Measurements from ENCODE around the gene KREMEN2. TPM values are rescaled to one million over a fixed set of nuclear protein-coding genes. Genes with fewer than 3 reads are reported as not detected.

Gene KREMEN2
- total and polyA plus RNA-seq, 2 of the 13 experiments (the other 11 are each of a cell fraction or from before 2014, with no cell fraction given): 0.48 to 1.2 TPM

- CTCF ChIA-PET (ENCODE audit: low intra/inter-chr PET ratio, low total read pairs): no interaction called here
- ATAC-seq (no peak), DNase-seq (ENCODE audit: low spot score) (no peak), FAIRE-seq (no peak)
- Histone ChIP-seq H3K36me3 (replicated peaks in 1 of 2; ENCODE audit: control insufficient read depth in 1 of 2, insufficient read depth in 2 of 2, low read length in 2 of 2) (no peaks in the 10 kb centered on the region), H3K4me1 (ENCODE audit: insufficient read depth, low read length) (peaks cover 15% of the 10 kb centered on the region), H3K4me3 (replicated peaks in 1 of 3; ENCODE audit: insufficient read depth in 1 of 3, low read depth in 2 of 3, low read length in 3 of 3) (no peak overlapping the region), H3K79me2 (ENCODE audit: insufficient read depth, low read length) (no peaks in the 10 kb centered on the region), H3K27ac (ENCODE audit: extremely low read length, insufficient read depth, low read length) (no peak overlapping the region), H3K4me2 (ENCODE audit: low read depth, low read length) (no peak overlapping the region), H4K20me1 (ENCODE audit: insufficient read depth, low read length) (no peaks in the 10 kb centered on the region), H2AFZ (ENCODE audit: low read length) (no peak overlapping the region), H3K9me3 (ENCODE audit: low read length) (no peaks in the 10 kb centered on the region), H3K27me3 (ENCODE audit: control insufficient read depth in 1 of 2, insufficient read depth in 2 of 2, low read length in 2 of 2) (peaks cover 6 to 47% of the 10 kb centered on the region in 2 experiments), H3K9ac (ENCODE audit: insufficient read depth, low read depth, low read length) (no peak overlapping the region)
- POLR2A ChIA-PET: no interaction called here
- TF ChIP-seq SYNCRIP (IDR thresholded peaks at IDR 0.05; ENCODE audit: insufficient read depth, low read depth, low read length) (no peak), POGK (CRISPR knock-in tag; conservative IDR thresholded peaks at IDR 0.05) (no peak), ZSCAN30 (CRISPR knock-in tag; IDR thresholded peaks at IDR 0.05) (no peak), ZNF784 (CRISPR knock-in tag; IDR thresholded peaks at IDR 0.05; ENCODE audit: borderline replicate concordance) (no peak), ZFP91 (CRISPR knock-in tag; IDR thresholded peaks at IDR 0.05; ENCODE audit: borderline replicate concordance) (no peak), PREB (CRISPR knock-in tag; IDR thresholded peaks at IDR 0.05) (no peak), AFF4 (CRISPR knock-in tag; IDR thresholded peaks at IDR 0.05) (no peak), HNRNPL (IDR thresholded peaks at IDR 0.05; ENCODE audit: low read depth, low read length) (no peak), BCLAF1 (IDR thresholded peaks at IDR 0.05) (no peak)
- intact Hi-C loops (cut with micrococcal nuclease; ENCODE audit: unreplicated experiment) (no loop called here), in situ Hi-C loops (cut with HindIII; ENCODE audit: extremely low pct_ligation_motif_present, low pct_unique_long_range_greater_than_20kb) (no loop called here)
- WGBS (ENCODE audit: low lambda C conversion rate): 81% methylated on average over 7 of the region's 11 CpGs
- no TSS peak for BruUV-seq (replicated peaks)
Measured at GRCh38 chr16:2956579-2956956, 7.5 kb upstream of the KREMEN2 start.

Data from HepG2 (cell line).